Large intestine (tissue), 3 donors: Measurements from ENCODE around the gene OR10H5. TPM values are rescaled to one million over a fixed set of nuclear protein-coding genes. Genes with fewer than 3 reads are reported as not detected.
"Not testable (repeated sequence)": the region's sequence is repeated elsewhere in the genome, so short reads cannot be mapped to it uniquely, and the experiment has no call there.

Experiments
- DNase-seq, 2 donors: peaks; one replicate each; pipeline versions ENCODE4 v3.0.0 to v3.0.0-alpha.2; 2013
- H3K27ac ChIP-seq: one replicate; pipeline ENCODE4 v1.5.1; 2013; ENCODE audit warnings: low read length
- H3K27me3 ChIP-seq: 2 replicates; pipeline ENCODE4 v1.6.1; 2013; ENCODE audit warnings: low read length; ENCODE audit not compliant: control insufficient read depth, insufficient read depth
- H3K36me3 ChIP-seq: 2 replicates; pipeline ENCODE4 v1.6.1; 2013; ENCODE audit warnings: low read length; ENCODE audit not compliant: control insufficient read depth, insufficient read depth
- H3K4me1 ChIP-seq: one replicate; pipeline ENCODE4 v1.6.1; 2013; ENCODE audit warnings: low read length; ENCODE audit not compliant: control insufficient read depth, insufficient read depth
- H3K4me3 ChIP-seq: one replicate; pipeline ENCODE4 v1.5.1; 2013; ENCODE audit warnings: low read length
- H3K9me3 ChIP-seq: one replicate; pipeline ENCODE4 v1.6.1; 2013; ENCODE audit warnings: mild to moderate bottlenecking, low read depth, low read length, moderate library complexity; ENCODE audit not compliant: control insufficient read depth
- WGBS: methylation state at CpG from one replicate; pipeline ENCODE4 v1.1.5; 2013; ENCODE audit warnings: low lambda C conversion rate; ENCODE audit not compliant: insufficient coverage; 5-methylcytosine and 5-hydroxymethylcytosine counted together
- polyA plus RNA-seq: library from polyadenylated mRNA; unstranded; fragments of 120-200 nt; gene quantifications from one replicate; pipeline ENCODE4 v1.2.1, GENCODE V29; 2013

OR10H5 gene
- polyA plus RNA-seq, 1 donor = not detected

DNA sequence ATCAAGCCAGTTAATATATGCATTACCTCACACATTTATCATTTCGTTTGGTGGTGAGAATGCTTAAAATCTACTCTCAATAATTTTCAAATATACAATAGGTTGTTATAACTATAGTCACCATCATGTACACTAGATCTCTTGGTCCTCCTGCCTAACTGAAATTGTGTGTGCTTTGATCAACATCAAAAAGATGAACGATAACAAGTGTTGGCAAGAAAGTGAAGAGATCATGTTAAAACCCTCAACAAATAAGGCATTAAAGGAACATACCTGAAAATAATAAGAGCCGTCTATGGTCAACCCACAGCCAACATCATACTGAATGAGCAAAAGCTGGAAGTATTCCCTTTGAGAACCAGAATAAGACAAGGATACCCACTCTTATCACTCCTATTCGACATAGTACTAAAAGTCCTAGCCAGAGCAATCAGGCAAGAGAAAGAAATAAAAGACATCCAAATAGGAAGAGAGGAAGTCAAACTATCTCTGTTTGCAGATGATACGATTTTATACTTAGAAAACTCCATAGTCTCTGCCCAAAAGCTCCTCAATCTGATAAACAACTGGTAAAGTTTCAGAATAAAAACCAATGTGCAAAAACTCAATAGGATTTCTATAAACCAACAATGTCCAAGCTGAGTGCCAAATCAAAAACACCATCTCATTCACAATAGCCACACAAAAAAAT is 55.9 kb downstream of the OR10H5 start:
- Histone ChIP-seq H3K9me3 (no peaks in the 10 kb centered on the region), H3K27me3 (peaks cover 2% of the 10 kb centered on the region), H3K4me1 (no peaks in the 10 kb centered on the region), H3K27ac (no peak overlapping the region), H3K36me3 (no peaks in the 10 kb centered on the region), H3K4me3 (no peak overlapping the region)
- 100% methylated on average over 1 of the region's 5 CpGs for WGBS
- no peak for DNase-seq

DNA sequence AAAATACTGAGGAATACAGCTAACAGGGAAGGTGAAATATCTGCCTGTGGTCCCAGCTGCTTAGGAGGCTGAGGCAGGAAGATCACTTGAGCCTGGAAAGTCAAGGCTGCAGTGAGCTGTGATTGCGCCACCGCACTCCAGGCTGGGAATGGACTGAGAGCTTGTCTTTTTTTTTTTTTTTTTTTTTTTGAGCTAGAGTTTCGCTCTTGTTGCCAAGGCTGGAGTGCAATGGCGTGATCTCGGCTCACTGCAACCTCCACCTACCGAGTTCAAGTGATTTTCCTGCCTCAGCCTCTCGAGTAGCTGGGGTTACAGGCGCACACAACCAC is 56.4 kb downstream of the OR10H5 start:
- H3K4me3 ChIP-seq, H3K27me3 ChIP-seq, DNase-seq, H3K9me3 ChIP-seq, H3K4me1 ChIP-seq, H3K36me3 ChIP-seq, H3K27ac ChIP-seq: not testable (repeated sequence)
- WGBS = no CpG with 5 or more reads among the region's 8 CpGs

DNA sequence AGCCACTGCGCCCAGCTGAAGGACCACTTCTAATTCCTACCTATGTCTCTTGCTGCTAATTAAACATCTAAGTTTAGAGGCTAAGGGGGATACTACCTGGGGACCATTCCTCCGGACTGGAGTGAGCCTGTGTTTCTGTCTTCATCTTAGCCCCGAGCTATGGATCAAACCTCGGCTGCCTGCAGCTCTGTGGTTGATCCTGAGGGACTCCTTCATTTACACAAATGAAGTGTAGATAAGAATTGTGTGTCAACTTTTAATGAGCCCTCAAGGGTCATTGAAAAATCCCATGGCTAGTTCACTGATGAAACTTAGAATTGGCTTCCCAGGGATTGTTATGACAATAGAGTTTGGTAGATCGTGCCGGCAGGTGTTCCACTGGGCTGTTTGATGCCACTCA is 59.5 kb downstream of the OR10H5 start:
- Histone ChIP-seq H3K4me1 (no peaks in the 10 kb centered on the region), H3K36me3 (no peaks in the 10 kb centered on the region), H3K27me3 (peaks cover 2% of the 10 kb centered on the region), H3K27ac (no peak overlapping the region), H3K9me3 (no peaks in the 10 kb centered on the region), H3K4me3 (no peak overlapping the region)
- WGBS = no CpG with 5 or more reads among the region's 6 CpGs
- no peak for DNase-seq

DNA sequence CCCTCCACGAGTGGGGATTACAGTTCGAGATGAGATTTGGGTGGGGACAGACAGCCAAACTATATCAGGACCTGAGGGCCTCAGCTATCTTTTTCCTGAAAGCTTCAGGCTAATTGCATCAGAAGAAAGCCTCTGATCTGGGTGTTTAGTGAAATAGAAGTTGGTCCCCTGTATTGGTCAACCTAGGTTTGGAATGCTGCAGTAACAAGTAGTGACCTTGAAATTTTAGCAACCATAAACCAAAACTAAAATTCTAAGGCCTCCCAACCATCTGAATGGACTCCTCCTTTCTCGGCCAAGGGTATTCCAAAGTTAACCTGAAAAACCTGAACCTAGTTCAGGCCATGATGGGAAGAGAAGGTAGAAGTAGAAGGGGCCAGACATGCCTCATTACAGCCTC is 62.9 kb downstream of the OR10H5 start:
- no peaks in the 10 kb centered on the region for H3K4me1 ChIP-seq
- whole genome bisulfite sequencing = no CpG with 5 or more reads among the region's 3 CpGs

More for the DNA sequence above, 62.9 kb downstream of the OR10H5 start:
- Histone ChIP-seq H3K36me3 (no peaks in the 10 kb centered on the region), H3K27ac (no peak overlapping the region), H3K27me3 (no peaks in the 10 kb centered on the region), H3K4me3 (no peak overlapping the region), H3K9me3 (no peaks in the 10 kb centered on the region)
- DNase-seq = no peak

Other genes with a start within 250 kb of the OR10H5 start
- gene CYP4F8, start 172.4 kb upstream of the OR10H5 start, polyA plus RNA-seq = not detected
- 6.1 TPM for gene CYP4F3, start 146.8 kb upstream of the OR10H5 start, polyA plus RNA-seq
- 102 TPM for gene CYP4F12, start 114.6 kb upstream of the OR10H5 start, polyA plus RNA-seq
- not detected for gene OR10H2, start 59.6 kb upstream of the OR10H5 start, polyA plus RNA-seq
- not detected for gene OR10H3, start 49.7 kb upstream of the OR10H5 start, polyA plus RNA-seq
- not detected for gene OR10H1, start 28.0 kb downstream of the OR10H5 start, polyA plus RNA-seq
- gene CYP4F2, start 110.4 kb downstream of the OR10H5 start, polyA plus RNA-seq = 1.6 TPM
- 0.18 TPM for gene CYP4F11, start 146.9 kb downstream of the OR10H5 start, polyA plus RNA-seq
- not detected for gene OR10H4, start 161.3 kb downstream of the OR10H5 start, polyA plus RNA-seq